Stomach (tissue), 9 donors: ENCODE results near the gene SLC35B4. TPM values are rescaled to one million over a fixed set of nuclear protein-coding genes. Genes with fewer than 3 reads are reported as not detected.
A peak's percentile ranks its signal among the peaks of the same experiment; 100 is the strongest.

Experiments used
- DNase-seq, 2 donors: peaks; one replicate each; pipeline versions ENCODE4 v3.0.0 to v3.0.0-alpha.2; 2013 to 2019
- H3K27ac ChIP-seq, 5 donors: fragments of 200-600 bp in 4 of 5; sonication (generic) in 4 of 5; one replicate each; pipeline ENCODE4 v1.5.1; 2013 to 2019; ENCODE audit warnings: mild to moderate bottlenecking in 1 of 5, moderate library complexity in 1 of 5
- H3K27me3 ChIP-seq, 3 donors: fragments of 200-600 bp; sonication (generic); one replicate each; pipeline ENCODE4 v1.5.1; 2017 to 2019; ENCODE audit warnings: mixed run types in 1 of 3
- H3K36me3 ChIP-seq, 4 donors: fragments of 200-600 bp; sonication (generic); 1 replicate in 3 of 4; 2 replicates in 1 of 4; pipeline ENCODE4 v1.5.1; 2016 to 2019
- H3K4me1 ChIP-seq, 4 donors: fragments of 200-600 bp; sonication (generic); one replicate each; pipeline ENCODE4 v1.5.1; 2016 to 2019
- H3K4me3 ChIP-seq, 4 donors: fragments of 200-600 bp; sonication (generic) in 3 of 4; one replicate each; pipeline ENCODE4 v1.5.1; 2016 to 2019; ENCODE audit warnings: mild to moderate bottlenecking in 1 of 4
- H3K9me3 ChIP-seq, 4 donors: fragments of 200-600 bp; sonication (generic); one replicate each; pipeline ENCODE4 v1.5.1; 2016 to 2019
- CTCF ChIP-seq, 7 experiments: fragments of 450-650 bp in 4 of 7; fragments of 200-600 bp in 3 of 7; sonication (generic) in 3 of 7; IDR thresholded peaks; one replicate each; pipeline ENCODE4 v1.5.1; 2016 to 2019; ENCODE audit warnings: antibody characterized with exemption in 7 of 7, control low read depth in 2 of 7, mild to moderate bottlenecking in 1 of 7
- EP300 ChIP-seq: sonication (generic); formaldehyde crosslinking; IDR thresholded peaks from one replicate; pipeline ENCODE4 v1.6.1; 2017; ENCODE audit warnings: antibody characterized with exemption
- POLR2A ChIP-seq, 4 donors: fragments of 450-650 bp; IDR thresholded peaks; one replicate each; pipeline ENCODE4 v1.6.1; 2016; ENCODE audit warnings: antibody characterized with exemption in 4 of 4, control low read depth in 2 of 4, mild to moderate bottlenecking in 1 of 4, moderate library complexity in 1 of 4
- POLR2AphosphoS5 ChIP-seq, 3 donors: sonication (generic); formaldehyde crosslinking; IDR thresholded peaks; one replicate each; pipeline ENCODE4 v1.6.1; 2016; ENCODE audit warnings: antibody characterized with exemption in 3 of 3
- WGBS, 5 donors: extraction: QIAGEN DNeasy Blood & Tissue Kit in 3 of 5; methylation state at CpG; one replicate each; pipeline versions ENCODE4 v1.1.5 to v1.1.7; 2013 to 2018; 5-methylcytosine and 5-hydroxymethylcytosine counted together
- intact Hi-C: fragments of 100-400 bp; cut with DNase I; formaldehyde crosslinking; loops from one replicate; pipeline ENCODE4 v1.15.1; 2023; ENCODE audit warnings: low total_unique reads
- polyA plus RNA-seq, 3 donors: library from polyadenylated mRNA; stranded (reverse); fragments of 200-250 nt; gene quantifications; one replicate each; pipeline ENCODE4 v1.2.3, GENCODE V29; 2013
- total RNA-seq, 5 donors: library from RNA; depleted of rRNA; stranded (reverse); fragments of >200 nt; gene quantifications; one replicate each; pipeline versions ENCODE4 v1.1.0 to v1.2.3, GENCODE V29; 2014 to 2016
- donor health status: healthy with polysubstance abuse.
- donor health status: Bipolar disorder and iron deficiency.
- donor health status: healthy.

SLC35B4 gene
- total and polyA plus RNA-seq, 8 donors: 1.9 to 13.0 (median 3.4) TPM

DNA sequence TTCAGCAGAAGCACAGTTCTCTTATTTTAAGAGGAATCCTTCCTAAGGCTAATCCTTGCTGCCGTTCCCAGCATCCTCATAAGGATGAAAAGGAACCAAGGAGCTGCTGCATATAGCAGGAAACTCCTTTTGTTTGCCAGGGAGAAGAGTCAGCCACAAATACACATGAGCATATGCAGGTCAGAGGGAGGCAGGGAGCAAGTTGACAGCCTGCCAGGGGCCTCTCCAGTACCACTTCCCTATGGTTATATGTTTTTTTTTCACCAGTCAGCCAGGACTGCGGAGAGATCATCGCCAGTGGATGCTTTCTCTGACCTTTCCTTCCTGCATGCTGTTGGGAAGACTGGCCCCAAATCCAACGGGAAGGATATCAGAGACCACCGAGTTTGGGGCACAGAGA is 39.8 kb downstream of the SLC35B4 start:
- WGBS, 5 donors: 46 to 57% (median 56%) methylated on average over 5 of the region's 5 CpGs

DNA sequence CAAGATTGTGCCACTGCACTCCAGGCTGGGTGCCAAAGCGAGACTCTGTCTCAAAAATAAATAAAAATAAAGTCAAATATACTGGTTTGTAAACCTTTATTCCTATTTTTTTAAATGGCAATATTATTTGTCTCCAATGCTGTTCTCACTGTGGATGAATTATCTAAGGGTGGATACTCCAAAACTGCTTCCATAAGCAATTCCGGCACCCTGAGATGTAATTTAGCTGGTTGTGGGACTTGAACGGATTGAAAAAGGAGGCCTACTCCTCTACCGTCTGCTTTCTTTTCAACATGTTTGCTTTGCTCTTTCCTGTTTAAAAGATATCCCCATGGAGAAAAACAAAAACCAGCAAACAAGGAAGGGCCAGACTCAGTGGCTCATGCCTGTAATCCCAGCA is 54.4 kb downstream of the SLC35B4 start:
- no peak overlapping the region for H3K4me3 ChIP-seq
- H3K27ac ChIP-seq: no peak overlapping the region
- peaks cover 0 to 8% (median 4%) of the 10 kb centered on the region in 4 donors for H3K9me3 ChIP-seq
- TF ChIP-seq POLR2AphosphoS5 (IDR thresholded peaks at IDR 0.05) (no peak), POLR2A (IDR thresholded peaks at IDR 0.05) (no peak)
- no peak for DNase-seq
- no peaks in the 10 kb centered on the region for H3K4me1 ChIP-seq
- no peaks in the 10 kb centered on the region for H3K36me3 ChIP-seq
- WGBS, 5 donors: 84 to 92% (median 87%) methylated on average over 4 of the region's 4 CpGs
- H3K27me3 ChIP-seq: no peaks in the 10 kb centered on the region
- intact Hi-C loops: no loop called here

More for the DNA sequence above, 39.8 kb downstream of the SLC35B4 start:
- DNase-seq: peak in 1 of 2 donors; percentile 12
- TF ChIP-seq POLR2AphosphoS5 (IDR thresholded peaks at IDR 0.05) (no peak), POLR2A (IDR thresholded peaks at IDR 0.05) (no peak), CTCF (IDR thresholded peaks at IDR 0.05) (no peak), EP300 (no peak)
- Histone ChIP-seq H3K36me3 (no peaks in the 10 kb centered on the region), H3K27ac (no peak overlapping the region), H3K4me1 (no peaks in the 10 kb centered on the region), H3K27me3 (no peaks in the 10 kb centered on the region), H3K4me3 (no peak overlapping the region), H3K9me3 (no peaks in the 10 kb centered on the region)
- intact Hi-C loops: no loop called here

- intact Hi-C loops: no loop called here
- Histone ChIP-seq H3K36me3 (no peaks in the 10 kb centered on the region), H3K4me1 (no peaks in the 10 kb centered on the region), H3K27ac (no peak overlapping the region), H3K4me3 (no peak overlapping the region), H3K9me3 (no peaks in the 10 kb centered on the region), H3K27me3 (no peaks in the 10 kb centered on the region)
- TF ChIP-seq CTCF (IDR thresholded peaks at IDR 0.05) (no peak), POLR2A (IDR thresholded peaks at IDR 0.05) (no peak), POLR2AphosphoS5 (IDR thresholded peaks at IDR 0.05) (no peak), EP300 (no peak)
- WGBS, 5 donors: 82 to 87% (median 86%) methylated on average over 5 of the region's 5 CpGs
- DNase-seq: no peak
Measured at GRCh38 chr7:134255814-134256213, 60.9 kb downstream of the SLC35B4 start.

DNA sequence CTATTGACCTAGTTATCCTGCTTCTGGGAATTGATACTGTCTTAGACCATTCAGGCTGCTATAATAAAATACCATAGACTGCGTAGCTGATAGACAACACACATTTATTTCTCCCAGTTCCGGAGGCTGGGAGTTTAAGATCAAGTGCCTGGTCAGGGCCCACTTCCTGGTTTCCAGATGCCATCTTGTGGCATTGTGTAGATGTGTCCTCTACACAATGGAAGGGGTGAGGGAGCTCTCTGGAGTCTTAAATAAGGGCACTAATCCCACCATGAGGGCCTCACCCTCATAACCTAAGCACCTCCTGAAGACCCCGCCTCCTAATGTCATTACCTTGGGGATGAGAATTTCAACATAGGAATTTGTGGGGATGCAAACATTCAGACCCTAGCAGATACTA is 62.4 kb downstream of the SLC35B4 start:
- Histone ChIP-seq H3K9me3 (no peaks in the 10 kb centered on the region), H3K27ac (no peak overlapping the region), H3K4me3 (no peak overlapping the region), H3K27me3 (no peaks in the 10 kb centered on the region), H3K36me3 (no peaks in the 10 kb centered on the region), H3K4me1 (no peaks in the 10 kb centered on the region)
- TF ChIP-seq POLR2AphosphoS5 (IDR thresholded peaks at IDR 0.05): no peak
- 92 to 97% (median 96%) methylated on average over 3 of the region's 3 CpGs for WGBS, 5 donors
- DNase-seq: no peak
- intact Hi-C loops: no loop called here

DNA sequence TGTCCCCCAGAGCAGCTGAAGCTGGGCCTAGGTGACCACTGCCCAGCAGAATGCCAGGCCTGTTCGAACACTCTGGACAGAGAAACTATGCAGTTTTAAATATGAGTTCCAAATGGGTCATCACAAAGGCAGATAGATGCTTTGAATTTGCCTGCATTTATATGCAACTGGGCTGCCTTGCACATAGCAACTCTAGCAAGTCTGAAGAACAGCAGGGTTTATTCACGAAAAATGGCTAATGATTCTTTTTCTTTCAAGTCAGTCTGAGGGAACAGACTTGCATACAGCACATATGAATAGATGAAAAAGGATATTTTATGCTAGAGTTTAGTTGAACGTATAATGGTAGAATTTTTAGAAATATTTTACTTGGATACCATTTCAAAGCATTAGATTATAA is 68.5 kb downstream of the SLC35B4 start:
- Histone ChIP-seq H3K4me3 (no peak overlapping the region), H3K27ac (no peak overlapping the region), H3K4me1 (no peaks in the 10 kb centered on the region), H3K36me3 (no peaks in the 10 kb centered on the region), H3K27me3 (no peaks in the 10 kb centered on the region), H3K9me3 (no peaks in the 10 kb centered on the region)
- intact Hi-C loops: no loop called here
- 81 to 88% (median 85%) methylated on average over 3 of the region's 3 CpGs for WGBS, 5 donors
- no peak for DNase-seq
- no peak for TF ChIP-seq EP300
- no peak for TF ChIP-seq CTCF (IDR thresholded peaks at IDR 0.05)
- TF ChIP-seq POLR2AphosphoS5 (IDR thresholded peaks at IDR 0.05): no peak
- no peak for TF ChIP-seq POLR2A (IDR thresholded peaks at IDR 0.05)
